Peyer's patch (tissue), 4 donors: ENCODE results near the gene GFOD2.

Source experiments
- POLR2A ChIP-seq, 2 donors: fragments of 450-650 bp; IDR thresholded peaks; one replicate each; pipeline ENCODE4 v1.5.1; 2017; ENCODE audit warnings: antibody characterized with exemption in 2 of 2, mild to moderate bottlenecking in 2 of 2, moderate library complexity in 2 of 2
- TF ChIP-seq, protein P1 (sequence below), 6 experiments: fragments of 450-650 bp in 4 of 6; fragments of 200-600 bp in 2 of 6; sonication (generic) in 1 of 6; IDR thresholded peaks; one replicate each; pipeline ENCODE4 v1.5.1; 2017 to 2019; ENCODE audit warnings: antibody characterized with exemption in 6 of 6, mild to moderate bottlenecking in 3 of 6, moderate library complexity in 1 of 6

DNA sequence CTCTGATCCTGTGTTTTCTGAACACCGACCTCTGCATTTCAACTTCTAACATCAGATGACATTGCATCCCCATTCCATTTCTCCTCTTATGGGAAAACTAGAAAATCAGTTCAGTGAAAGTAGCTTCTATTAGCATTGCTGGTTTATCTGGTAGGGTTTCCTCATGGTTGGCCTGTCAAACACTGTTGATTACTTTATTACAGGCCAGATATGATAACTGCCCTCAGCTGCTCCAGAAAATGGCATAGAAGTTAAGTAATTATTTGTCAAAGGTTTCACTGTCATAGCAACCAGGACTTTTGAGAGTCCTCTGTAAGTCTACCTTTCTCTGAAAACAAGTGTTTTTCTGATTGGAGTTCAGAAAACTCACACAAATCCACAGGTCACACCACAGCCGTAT lies 3.0 kb downstream of the GFOD2 start:
- no peak for TF ChIP-seq POLR2A (IDR thresholded peaks at IDR 0.05)
- TF ChIP-seq, protein P1, sequence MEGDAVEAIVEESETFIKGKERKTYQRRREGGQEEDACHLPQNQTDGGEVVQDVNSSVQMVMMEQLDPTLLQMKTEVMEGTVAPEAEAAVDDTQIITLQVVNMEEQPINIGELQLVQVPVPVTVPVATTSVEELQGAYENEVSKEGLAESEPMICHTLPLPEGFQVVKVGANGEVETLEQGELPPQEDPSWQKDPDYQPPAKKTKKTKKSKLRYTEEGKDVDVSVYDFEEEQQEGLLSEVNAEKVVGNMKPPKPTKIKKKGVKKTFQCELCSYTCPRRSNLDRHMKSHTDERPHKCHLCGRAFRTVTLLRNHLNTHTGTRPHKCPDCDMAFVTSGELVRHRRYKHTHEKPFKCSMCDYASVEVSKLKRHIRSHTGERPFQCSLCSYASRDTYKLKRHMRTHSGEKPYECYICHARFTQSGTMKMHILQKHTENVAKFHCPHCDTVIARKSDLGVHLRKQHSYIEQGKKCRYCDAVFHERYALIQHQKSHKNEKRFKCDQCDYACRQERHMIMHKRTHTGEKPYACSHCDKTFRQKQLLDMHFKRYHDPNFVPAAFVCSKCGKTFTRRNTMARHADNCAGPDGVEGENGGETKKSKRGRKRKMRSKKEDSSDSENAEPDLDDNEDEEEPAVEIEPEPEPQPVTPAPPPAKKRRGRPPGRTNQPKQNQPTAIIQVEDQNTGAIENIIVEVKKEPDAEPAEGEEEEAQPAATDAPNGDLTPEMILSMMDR (IDR thresholded peaks at IDR 0.05), result no peak
